Activated naive CD4-positive, alpha-beta T cell treated with anti-CD3 and anti-CD28 coated beads, Interleukin-2, amount 50 U/mL, for 16 hours (primary cell): ENCODE measurements around the gene JADE2.
A peak's percentile ranks its signal among the peaks of the same experiment; 100 is the strongest.
"Not testable (repeated sequence)": the region's sequence is repeated elsewhere in the genome, so short reads cannot be mapped to it uniquely, and the experiment has no call there.

Experiments used
- DNase-seq: peaks from one replicate; pipeline ENCODE4 v3.0.0-alpha.2; 2020

The JADE2 gene

GRCh38 chr5:134553821-134554267 lies 28.4 kb downstream of the JADE2 start:
- DNase-seq = no peak

- peak; percentile 32 for DNase-seq
Observed at GRCh38 chr5:134554319-134555222, 29.1 kb downstream of the JADE2 start.

- no peak for DNase-seq
Observed at GRCh38 chr5:134555223-134555889, 29.9 kb downstream of the JADE2 start.

GRCh38 chr5:134555890-134556311 lies 30.4 kb downstream of the JADE2 start:
- peak; percentile 83 for DNase-seq

GRCh38 chr5:134556588-134556987 lies 31.1 kb downstream of the JADE2 start:
- DNase-seq = not testable (repeated sequence)

GRCh38 chr5:134556994-134557393 lies 31.5 kb downstream of the JADE2 start:
- DNase-seq = no peak

GRCh38 chr5:134559672-134560071 lies 34.2 kb downstream of the JADE2 start:
- no peak for DNase-seq

GRCh38 chr5:134560698-134561097 lies 35.2 kb downstream of the JADE2 start:
- no peak for DNase-seq

GRCh38 chr5:134561871-134562296 lies 36.4 kb downstream of the JADE2 start:
- no peak for DNase-seq

GRCh38 chr5:134563221-134563620 lies 37.8 kb downstream of the JADE2 start:
- no peak for DNase-seq

GRCh38 chr5:134563962-134564361 lies 38.5 kb downstream of the JADE2 start:
- no peak for DNase-seq

- no peak for DNase-seq
Observed at GRCh38 chr5:134564396-134564795, 38.9 kb downstream of the JADE2 start.

GRCh38 chr5:134565791-134566740 lies 40.6 kb downstream of the JADE2 start:
- DNase-seq = no peak

- DNase-seq = no peak
Observed at GRCh38 chr5:134566741-134567221, 41.3 kb downstream of the JADE2 start.

- DNase-seq = no peak
Observed at GRCh38 chr5:134567641-134568336, 42.3 kb downstream of the JADE2 start.

GRCh38 chr5:134568337-134568700 lies 42.8 kb downstream of the JADE2 start:
- no peak for DNase-seq

- no peak for DNase-seq
Observed at GRCh38 chr5:134568761-134569695, 43.6 kb downstream of the JADE2 start.

GRCh38 chr5:134569758-134570364 lies 44.4 kb downstream of the JADE2 start:
- no peak for DNase-seq

- DNase-seq = no peak
Observed at GRCh38 chr5:134570365-134570758, 44.9 kb downstream of the JADE2 start.

GRCh38 chr5:134570886-134571285 lies 45.4 kb downstream of the JADE2 start:
- DNase-seq = no peak
